ENCODE data around the gene SECISBP2L. TPM values are rescaled to one million over a fixed set of nuclear protein-coding genes. Genes with fewer than 3 reads are reported as not detected.

The SECISBP2L gene
- total RNA-seq, 6 experiments from 2014 or later: 13.5 to 24.6 (median 19.5) TPM

DNA sequence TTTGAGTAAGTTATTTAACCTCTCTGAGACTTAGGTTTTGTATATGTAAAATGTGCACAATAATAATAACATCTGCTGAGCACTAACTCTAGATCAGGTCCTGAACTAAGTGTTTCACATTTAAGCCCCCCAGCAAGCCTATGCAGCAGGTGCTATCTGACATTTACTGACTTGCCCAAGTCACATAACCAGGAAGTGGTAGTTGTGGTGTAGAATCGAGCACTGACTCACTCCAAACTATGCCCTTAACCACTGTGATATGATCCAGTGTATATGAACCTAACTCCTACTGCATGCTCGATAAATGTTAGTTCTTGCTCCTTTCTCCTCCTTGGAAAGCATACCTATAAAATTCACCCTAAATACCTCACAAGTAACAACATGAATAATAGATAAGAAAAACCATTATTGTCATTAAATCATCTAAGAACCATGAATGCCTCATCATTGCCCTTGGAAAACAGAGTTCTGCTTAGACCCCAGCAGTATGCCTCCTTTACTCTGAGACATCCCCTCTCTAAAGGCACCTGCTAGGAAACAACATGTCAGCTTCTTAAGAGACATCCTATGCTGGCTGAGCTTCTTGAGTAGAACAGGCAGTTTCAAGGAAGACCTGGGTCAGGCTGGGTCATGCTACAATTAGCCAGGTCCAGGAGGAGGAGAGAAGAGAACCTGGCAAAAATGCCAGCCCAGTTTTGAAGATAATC lies 79.5 kb downstream of the SECISBP2L start:
- WGBS (ENCODE audit: insufficient coverage, low coverage, low lambda C conversion rate, missing lambda C conversion rate): 63% methylated on average over 2 of the region's 2 CpGs
- intact Hi-C loops (cut with DNase I): no loop called here
- Histone ChIP-seq H3K27ac (no peak overlapping the region), H3K4me1 (peaks cover 0 to 13% (median 4%) of the 10 kb centered on the region in 4 donors), H3K9me3 (no peaks in the 10 kb centered on the region), H3K27me3 (peaks cover 0 to 8% of the 10 kb centered on the region in 2 donors), H3K36me3 (no peaks in the 10 kb centered on the region), H3K4me3 (no peak overlapping the region)
- ATAC-seq: no peak
- TF ChIP-seq, protein P1, sequence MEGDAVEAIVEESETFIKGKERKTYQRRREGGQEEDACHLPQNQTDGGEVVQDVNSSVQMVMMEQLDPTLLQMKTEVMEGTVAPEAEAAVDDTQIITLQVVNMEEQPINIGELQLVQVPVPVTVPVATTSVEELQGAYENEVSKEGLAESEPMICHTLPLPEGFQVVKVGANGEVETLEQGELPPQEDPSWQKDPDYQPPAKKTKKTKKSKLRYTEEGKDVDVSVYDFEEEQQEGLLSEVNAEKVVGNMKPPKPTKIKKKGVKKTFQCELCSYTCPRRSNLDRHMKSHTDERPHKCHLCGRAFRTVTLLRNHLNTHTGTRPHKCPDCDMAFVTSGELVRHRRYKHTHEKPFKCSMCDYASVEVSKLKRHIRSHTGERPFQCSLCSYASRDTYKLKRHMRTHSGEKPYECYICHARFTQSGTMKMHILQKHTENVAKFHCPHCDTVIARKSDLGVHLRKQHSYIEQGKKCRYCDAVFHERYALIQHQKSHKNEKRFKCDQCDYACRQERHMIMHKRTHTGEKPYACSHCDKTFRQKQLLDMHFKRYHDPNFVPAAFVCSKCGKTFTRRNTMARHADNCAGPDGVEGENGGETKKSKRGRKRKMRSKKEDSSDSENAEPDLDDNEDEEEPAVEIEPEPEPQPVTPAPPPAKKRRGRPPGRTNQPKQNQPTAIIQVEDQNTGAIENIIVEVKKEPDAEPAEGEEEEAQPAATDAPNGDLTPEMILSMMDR (IDR thresholded peaks at IDR 0.05): no peak
- TF ChIP-seq POLR2A (IDR thresholded peaks at IDR 0.05): no peak
- DNase-seq: no peak

DNA sequence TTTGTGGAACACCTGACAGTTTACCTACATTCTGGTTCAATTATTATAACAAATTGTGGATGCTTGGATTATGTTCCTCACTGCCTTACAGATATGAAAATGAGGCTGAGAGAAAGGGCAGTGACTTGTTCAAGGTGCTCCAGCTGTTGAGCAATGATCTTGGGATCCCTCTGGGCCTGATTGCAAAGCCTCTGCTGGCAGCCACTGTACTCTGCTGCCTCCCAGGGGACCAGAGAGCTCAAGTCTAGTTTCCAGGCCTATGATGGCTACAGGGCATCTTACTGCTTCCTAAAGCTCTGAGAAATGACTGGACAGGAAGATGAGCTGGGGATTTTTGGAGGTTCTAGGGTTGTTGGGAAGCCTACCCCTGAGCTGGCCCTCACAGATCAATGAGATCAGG lies 80.3 kb downstream of the SECISBP2L start:
- no peaks in the 10 kb centered on the region for H3K36me3 ChIP-seq
- intact Hi-C loops (cut with DNase I): no loop called here

DNA sequence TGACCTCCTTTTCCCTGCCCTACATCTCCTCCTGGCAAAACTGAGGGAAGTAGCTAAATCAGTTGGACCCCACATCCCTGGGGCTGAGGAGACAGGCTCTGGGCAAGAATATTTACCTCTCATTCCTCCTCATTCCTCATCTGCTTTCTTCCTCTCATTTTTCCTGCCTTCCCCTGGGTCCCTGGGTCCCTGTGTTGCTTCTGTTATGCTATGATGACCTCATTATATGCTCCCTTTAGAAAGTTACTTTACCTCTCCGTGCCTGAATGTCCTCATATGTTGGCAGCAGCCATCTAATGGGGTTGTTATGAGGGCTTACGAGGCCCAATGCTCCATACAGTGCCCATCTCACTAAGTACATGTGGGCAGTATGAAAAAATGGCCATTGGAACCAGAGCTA lies 81.3 kb downstream of the SECISBP2L start:
- Histone ChIP-seq H3K27ac (no peak overlapping the region), H3K9me3 (no peaks in the 10 kb centered on the region), H3K27me3 (peaks cover 0 to 8% of the 10 kb centered on the region in 2 donors), H3K4me3 (no peak overlapping the region), H3K4me1 (peaks cover 0 to 13% (median 4%) of the 10 kb centered on the region in 4 donors), H3K36me3 (no peaks in the 10 kb centered on the region)
- intact Hi-C loops (cut with DNase I): no loop called here
- DNase-seq (no peak), ATAC-seq (no peak)
- TF ChIP-seq, protein P1 (IDR thresholded peaks at IDR 0.05): no peak
- no peak for TF ChIP-seq POLR2A (IDR thresholded peaks at IDR 0.05)
- 75% methylated on average over 2 of the region's 2 CpGs for WGBS (ENCODE audit: insufficient coverage, low coverage, low lambda C conversion rate, missing lambda C conversion rate)

More for the DNA sequence above, 80.3 kb downstream of the SECISBP2L start:
- Histone ChIP-seq H3K4me1 (peaks cover 0 to 13% (median 4%) of the 10 kb centered on the region in 4 donors), H3K9me3 (no peaks in the 10 kb centered on the region), H3K27me3 (peaks cover 0 to 8% of the 10 kb centered on the region in 2 donors), H3K27ac (no peak overlapping the region), H3K4me3 (no peak overlapping the region)
- DNase-seq (no peak), ATAC-seq (no peak)
- TF ChIP-seq, protein P1 (IDR thresholded peaks at IDR 0.05): no peak
- no peak for TF ChIP-seq POLR2A (IDR thresholded peaks at IDR 0.05)

DNA sequence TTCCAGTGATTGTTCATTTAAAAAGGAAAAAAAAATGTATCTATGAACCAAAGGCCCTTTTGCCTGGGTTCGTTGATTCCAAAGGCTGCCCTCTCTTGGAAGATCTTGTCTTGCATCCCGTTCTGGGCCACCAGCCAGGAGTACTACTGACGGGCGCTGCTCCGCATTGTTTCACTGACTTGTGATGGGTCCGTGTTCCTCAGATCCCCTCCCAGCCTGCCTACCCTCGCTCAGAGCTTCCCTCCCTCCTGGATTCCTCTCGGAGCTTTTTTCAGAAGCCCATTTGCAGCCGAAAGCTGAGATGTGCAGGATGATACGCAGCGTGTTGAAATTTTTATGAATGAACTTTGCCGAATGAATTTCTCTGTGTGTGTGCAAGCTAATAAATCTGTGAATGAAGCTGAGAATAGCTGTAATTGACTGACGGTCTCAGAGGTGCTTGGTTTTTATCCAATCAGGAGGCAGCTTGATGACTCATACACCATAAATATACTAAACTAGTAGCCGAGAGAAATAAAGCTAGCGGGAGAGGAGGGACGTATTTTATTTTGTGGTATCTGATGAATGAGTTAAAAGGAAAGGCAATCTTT lies 82.6 kb downstream of the SECISBP2L start, which contains the start of gene SHC4:
SHC4 (minus strand) TSS at position 396 of the 590 bp plus-strand sequence. CDS start 904 bp downstream, outside the sequence.
- Histone ChIP-seq H3K36me3 (no peaks in the 10 kb centered on the region), H3K27me3 (peaks cover 0 to 8% of the 10 kb centered on the region in 2 donors), H3K4me1 (peaks cover 0 to 13% (median 4%) of the 10 kb centered on the region in 4 donors), H3K27ac (no peak within 1 kb of the TSS), H3K9me3 (no peaks in the 10 kb centered on the region), H3K4me3 (peak within 1 kb of the TSS; percentile 32 to 46 (median 45))
- ATAC-seq (peak; percentile 66 to 80 (median 73)), DNase-seq (peak; percentile 59 to 65 (median 63))
- intact Hi-C loops (cut with DNase I): no loop called here
- TF ChIP-seq, protein P1 (IDR thresholded peaks at IDR 0.05): peak in 3 of 4 donors; percentile 13 to 39 (median 19)
- TF ChIP-seq POLR2A (IDR thresholded peaks at IDR 0.05): no peak
- WGBS (ENCODE audit: insufficient coverage, low coverage, low lambda C conversion rate, missing lambda C conversion rate): 4% methylated on average over 14 of the region's 16 CpGs

Measured in right lobe of liver (tissue), 6 donors.